K562 (cell line): ENCODE results near the gene FAM81B. TPM values are rescaled to one million over a fixed set of nuclear protein-coding genes. Genes with fewer than 3 reads are reported as not detected.
A peak's percentile ranks its signal among the peaks of the same experiment; 100 is the strongest.

Experiments
- BACH1 ChIP-seq: fragments of 200-800 bp; sonication (Bioruptor generic); IDR thresholded peaks from 2 replicates; pipeline ENCODE4 v1.6.1; 2016; ENCODE audit warnings: missing genetic modification characterization, missing compliant biosample characterization
- C11orf30 ChIP-seq: fragments of 450-650 bp; IDR thresholded peaks from 2 replicates; pipeline ENCODE4 v1.6.1; 2016; ENCODE audit warnings: low read depth, mild to moderate bottlenecking
- COPS2 ChIP-seq: fragments of 450-650 bp; conservative IDR thresholded peaks from 2 replicates; pipeline ENCODE4 v1.6.1; 2016; ENCODE audit warnings: mild to moderate bottlenecking, moderate library complexity
- DPF2 ChIP-seq: fragments of 450-650 bp; IDR thresholded peaks from 2 replicates; pipeline ENCODE4 v1.6.1; 2016
- ERF ChIP-seq: fragments of 450-650 bp; formaldehyde crosslinking; IDR thresholded peaks from 2 replicates; pipeline ENCODE4 v1.4.0; 2020; ENCODE audit warnings: mild to moderate bottlenecking, mixed read lengths
- ETV1 ChIP-seq: fragments of 450-650 bp; conservative IDR thresholded peaks from 2 replicates; pipeline ENCODE4 v1.6.1; 2016; ENCODE audit warnings: missing genetic modification characterization, control low read depth, low read depth, missing compliant biosample characterization
- FOXJ2 ChIP-seq: fragments of 200-800 bp; sonication (Bioruptor generic); IDR thresholded peaks from 2 replicates; pipeline ENCODE4 v1.6.1; 2016; ENCODE audit warnings: missing genetic modification characterization, missing compliant biosample characterization
- FOXJ3 ChIP-seq: sonication (generic); formaldehyde crosslinking; IDR thresholded peaks from 2 replicates; pipeline ENCODE4 v1.4.0; 2020; ENCODE audit warnings: mild to moderate bottlenecking, missing genetic modification reagents
- GABPA ChIP-seq: fragments of 200-800 bp; sonication (Bioruptor generic); conservative IDR thresholded peaks from 2 replicates; pipeline ENCODE4 v1.6.1; 2016; ENCODE audit warnings: low read depth, missing genetic modification characterization, missing compliant biosample characterization
- KAT2B ChIP-seq: IDR thresholded peaks from one replicate; pipeline ENCODE4 v1.6.1; 2012; ENCODE audit warnings: low read depth, mild to moderate bottlenecking, control low read depth, inconsistent platforms, low read length, moderate library complexity
- MAFK ChIP-seq: IDR thresholded peaks from 2 replicates; pipeline ENCODE4 v1.6.1; 2011; ENCODE audit warnings: low read length, improper control_type of control experiment
- NFE2 ChIP-seq: IDR thresholded peaks from 2 replicates; pipeline ENCODE4 v1.6.1; 2014; ENCODE audit warnings: antibody characterized with exemption, low read depth
- NFIX ChIP-seq: fragments of 250-450 bp; sonication (Bioruptor Pico); IDR thresholded peaks from 2 replicates; pipeline ENCODE4 v1.4.0; 2020; ENCODE audit warnings: low read depth, mild to moderate bottlenecking, moderate library complexity
- RFX1 ChIP-seq: fragments of 450-650 bp; IDR thresholded peaks from 2 replicates; pipeline ENCODE4 v1.6.1; 2016; ENCODE audit warnings: mild to moderate bottlenecking, moderate library complexity
- SRF ChIP-seq, 2 experiments: fragments of 250-450, 450-650 bp in 1 of 2; sonication (Bioruptor Pico) in 1 of 2; sonication (generic) in 1 of 2; formaldehyde crosslinking; IDR thresholded peaks; 2 replicates each; pipeline versions ENCODE4 v1.5.0 to v1.5.1; 2020 to 2022; ENCODE audit warnings: mild to moderate bottlenecking in 1 of 2, missing genetic modification reagents in 1 of 2
- TEAD4 ChIP-seq, 2 experiments: sonication (generic) in 1 of 2; formaldehyde crosslinking in 1 of 2; IDR thresholded peaks; 2 replicates each; pipeline versions ENCODE4 v1.6.1 to v1.8.0; 2012 to 2022; ENCODE audit warnings: borderline replicate concordance in 1 of 2, inconsistent platforms in 1 of 2, low read length in 1 of 2, mild to moderate bottlenecking in 1 of 2, missing genetic modification reagents in 1 of 2
- ZBTB8A ChIP-seq: fragments of 450-650 bp; IDR thresholded peaks from 2 replicates; pipeline ENCODE4 v1.6.1; 2018; ENCODE audit warnings: mild to moderate bottlenecking, moderate library complexity; ENCODE audit not compliant: partially characterized antibody
- ZNF316 ChIP-seq: fragments of 450-650 bp; IDR thresholded peaks from 2 replicates; pipeline ENCODE4 v1.6.1; 2016
- ZNF384 ChIP-seq: IDR thresholded peaks from 2 replicates; pipeline ENCODE4 v1.6.1; 2012; ENCODE audit warnings: low read depth, low read length, improper control_type of control experiment
- ZNF766 ChIP-seq: fragments of 200-800 bp; sonication (Bioruptor generic); conservative IDR thresholded peaks from 2 replicates; pipeline ENCODE4 v1.6.1; 2016; ENCODE audit warnings: missing genetic modification characterization, missing compliant biosample characterization
- polyA plus RNA-seq, 8 experiments: library from polyadenylated mRNA; depleted of rRNA in 4 of 8; stranded (reverse) in 5 of 8; unstranded in 3 of 8; fragments of >200 nt; fragmentation: Nextera tagmentation in 2 of 8; fragmentation: Illumina TruSeq in 1 of 8; extraction: Ambion mirVana in 2 of 8; extraction: Trizol in 1 of 8; gene quantifications; 2 replicates each; pipeline versions ENCODE4 v1.2.1 to v1.2.3, GENCODE V29; 2011 to 2014; ENCODE audit warnings: inconsistent platforms in 1 of 8, missing spikeins in 1 of 8
- total RNA-seq, 7 experiments: library from RNA; depleted of rRNA in 6 of 7; stranded (reverse); fragments of >200 nt in 6 of 7; fragmentation: Illumina TruSeq in 2 of 7; extraction: Trizol in 2 of 7; gene quantifications; 2 replicates each; pipeline versions ENCODE4 v1.2.1 to v1.2.3, GENCODE V29; 2011 to 2021; ENCODE audit warnings: low replicate concordance in 1 of 7
- TF ChIP-seq, protein P1 (sequence below): fragments of 250-450 bp; sonication (Bioruptor Pico); IDR thresholded peaks from 2 replicates; pipeline ENCODE4 v1.4.0; 2020; ENCODE audit warnings: mild to moderate bottlenecking, moderate library complexity, borderline replicate concordance
- TF ChIP-seq, protein P2 (sequence below): sonication (generic); formaldehyde crosslinking; IDR thresholded peaks from 2 replicates; pipeline ENCODE4 v1.8.0; 2022; ENCODE audit warnings: missing genetic modification reagents, mild to moderate bottlenecking, moderate library complexity, borderline replicate concordance
- TF ChIP-seq, protein P3 (sequence below), 2 experiments: IDR thresholded peaks in 1 of 2; conservative IDR thresholded peaks in 1 of 2; 2 replicates each; pipeline ENCODE4 v1.6.1; 2016; ENCODE audit warnings: low read depth in 2 of 2, mild to moderate bottlenecking in 1 of 2, missing compliant biosample characterization in 1 of 2, missing genetic modification characterization in 1 of 2, moderate library complexity in 1 of 2

FAM81B gene
- total and polyA plus RNA-seq, 9 of the 15 experiments (the other 6 are each of a cell fraction or from before 2014, with no cell fraction given), result 0.08 to 0.64 (median 0.25) TPM; not detected in 2

DNA sequence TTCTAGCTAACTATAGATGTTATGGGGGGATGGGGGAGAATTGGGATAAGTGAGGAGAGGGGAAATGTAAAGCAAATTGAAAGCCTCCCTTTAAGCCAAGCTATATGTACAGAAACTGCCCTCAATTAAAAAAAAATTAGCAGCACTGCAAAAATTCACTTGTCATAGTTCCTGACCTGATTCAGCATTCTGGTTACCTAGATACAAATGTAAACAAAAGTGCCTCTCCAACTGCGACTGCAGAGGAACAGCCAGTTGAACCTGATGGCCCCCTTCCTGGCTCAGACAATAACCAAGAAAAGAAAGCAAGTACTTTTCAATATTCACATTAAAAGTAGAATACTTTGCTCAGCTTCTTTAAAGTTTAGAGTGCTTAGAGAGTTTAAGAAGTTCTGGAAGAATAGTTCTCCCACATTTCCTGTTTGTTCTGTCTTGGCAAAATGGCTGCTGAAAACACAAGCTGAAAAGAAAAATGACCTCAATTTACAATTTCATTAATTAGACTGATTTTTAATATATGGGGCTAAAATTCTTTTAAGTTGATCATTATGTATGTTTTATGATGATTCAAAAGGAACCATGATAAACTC is 1.5 kb downstream of the FAM81B start (continued):
- TF ChIP-seq, protein P1, sequence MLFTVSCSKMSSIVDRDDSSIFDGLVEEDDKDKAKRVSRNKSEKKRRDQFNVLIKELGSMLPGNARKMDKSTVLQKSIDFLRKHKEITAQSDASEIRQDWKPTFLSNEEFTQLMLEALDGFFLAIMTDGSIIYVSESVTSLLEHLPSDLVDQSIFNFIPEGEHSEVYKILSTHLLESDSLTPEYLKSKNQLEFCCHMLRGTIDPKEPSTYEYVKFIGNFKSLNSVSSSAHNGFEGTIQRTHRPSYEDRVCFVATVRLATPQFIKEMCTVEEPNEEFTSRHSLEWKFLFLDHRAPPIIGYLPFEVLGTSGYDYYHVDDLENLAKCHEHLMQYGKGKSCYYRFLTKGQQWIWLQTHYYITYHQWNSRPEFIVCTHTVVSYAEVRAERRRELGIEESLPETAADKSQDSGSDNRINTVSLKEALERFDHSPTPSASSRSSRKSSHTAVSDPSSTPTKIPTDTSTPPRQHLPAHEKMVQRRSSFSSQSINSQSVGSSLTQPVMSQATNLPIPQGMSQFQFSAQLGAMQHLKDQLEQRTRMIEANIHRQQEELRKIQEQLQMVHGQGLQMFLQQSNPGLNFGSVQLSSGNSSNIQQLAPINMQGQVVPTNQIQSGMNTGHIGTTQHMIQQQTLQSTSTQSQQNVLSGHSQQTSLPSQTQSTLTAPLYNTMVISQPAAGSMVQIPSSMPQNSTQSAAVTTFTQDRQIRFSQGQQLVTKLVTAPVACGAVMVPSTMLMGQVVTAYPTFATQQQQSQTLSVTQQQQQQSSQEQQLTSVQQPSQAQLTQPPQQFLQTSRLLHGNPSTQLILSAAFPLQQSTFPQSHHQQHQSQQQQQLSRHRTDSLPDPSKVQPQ (CRISPR knock-in tag), result no peak
- TF ChIP-seq NFE2 (peak; percentile 91), ERF (CRISPR knock-in tag) (no peak), ZNF316 (peak; percentile 97), C11orf30 (peak; percentile 97), COPS2 (no peak), RFX1 (peak; percentile 83), NFIX (no peak), ETV1 (tag) (0 out of 2 replicates have a peak, but pooled peaks have one; percentile 8), KAT2B (no peak), FOXJ2 (tag) (peak; percentile 97), BACH1 (tag) (peak; percentile 97), SRF (CRISPR knock-in tag; IDR thresholded peaks at IDR 0.05) (no peak), MAFK (peak; percentile 95), DPF2 (peak; percentile 47; the same call in 1 of the 2 replicates), FOXJ3 (CRISPR knock-in tag) (peak; percentile 47; the same call in 1 of the 2 replicates), ZBTB8A (no peak), ZNF384 (peak; percentile 83), ZNF766 (no peak), GABPA (tag) (0 out of 2 replicates have a peak, but pooled peaks have one; percentile 10), TEAD4 (IDR thresholded peaks at IDR 0.05; ENCODE audit: low read length) (peak; percentile 31; the same call in 1 of the 2 replicates), TEAD4 (CRISPR knock-in tag; IDR thresholded peaks at IDR 0.05; ENCODE audit: borderline replicate concordance) (no peak)
- TF ChIP-seq, protein P2, sequence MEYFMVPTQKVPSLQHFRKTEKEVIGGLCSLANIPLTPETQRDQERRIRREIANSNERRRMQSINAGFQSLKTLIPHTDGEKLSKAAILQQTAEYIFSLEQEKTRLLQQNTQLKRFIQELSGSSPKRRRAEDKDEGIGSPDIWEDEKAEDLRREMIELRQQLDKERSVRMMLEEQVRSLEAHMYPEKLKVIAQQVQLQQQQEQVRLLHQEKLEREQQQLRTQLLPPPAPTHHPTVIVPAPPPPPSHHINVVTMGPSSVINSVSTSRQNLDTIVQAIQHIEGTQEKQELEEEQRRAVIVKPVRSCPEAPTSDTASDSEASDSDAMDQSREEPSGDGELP, result no peak
- TF ChIP-seq, protein P3, sequence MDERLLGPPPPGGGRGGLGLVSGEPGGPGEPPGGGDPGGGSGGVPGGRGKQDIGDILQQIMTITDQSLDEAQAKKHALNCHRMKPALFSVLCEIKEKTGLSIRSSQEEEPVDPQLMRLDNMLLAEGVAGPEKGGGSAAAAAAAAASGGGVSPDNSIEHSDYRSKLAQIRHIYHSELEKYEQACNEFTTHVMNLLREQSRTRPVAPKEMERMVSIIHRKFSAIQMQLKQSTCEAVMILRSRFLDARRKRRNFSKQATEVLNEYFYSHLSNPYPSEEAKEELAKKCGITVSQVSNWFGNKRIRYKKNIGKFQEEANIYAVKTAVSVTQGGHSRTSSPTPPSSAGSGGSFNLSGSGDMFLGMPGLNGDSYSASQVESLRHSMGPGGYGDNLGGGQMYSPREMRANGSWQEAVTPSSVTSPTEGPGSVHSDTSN (CRISPR knock-in tag; IDR thresholded peaks at IDR 0.05; ENCODE audit: low read depth), result no peak
- TF ChIP-seq, protein P3 (tag; conservative IDR thresholded peaks at IDR 0.05; ENCODE audit: low read depth), result peak; percentile 24; the same call in 1 of the 2 replicates
